GM19395 (cell line): Measurements from ENCODE around the gene SLITRK2.

Experiments used
- ATAC-seq: cut with Tn5 transposase; IDR thresholded peaks from one replicate; pipeline ENCODE4 v1.9.1; 2021; ENCODE audit warnings: mild to moderate bottlenecking, moderate library complexity; ENCODE audit not compliant: unreplicated experiment

SLITRK2 gene

GRCh38 chrX:145817331-145818185 is at the start of gene SLITRK2:
Gene SLITRK2, plus strand, starts transcription at chrX:145817829. Its CDS starts 4,597 bp downstream, at chrX:145822426.
- no peak for ATAC-seq

GRCh38 chrX:145773006-145773405 is 44.6 kb upstream of the SLITRK2 start:
- no peak for ATAC-seq

GRCh38 chrX:145792281-145792680 is 25.3 kb upstream of the SLITRK2 start:
- ATAC-seq = no peak

GRCh38 chrX:145803508-145803907 is 14.1 kb upstream of the SLITRK2 start:
- no peak for ATAC-seq

- no peak for ATAC-seq
Measured at GRCh38 chrX:145813081-145813480, 4.5 kb upstream of the SLITRK2 start.

- no peak for ATAC-seq
Measured at GRCh38 chrX:145816601-145817315, 871 bp upstream of the SLITRK2 start.

- no peak for ATAC-seq
Measured at GRCh38 chrX:145818186-145819113, 821 bp downstream of the SLITRK2 start.

- ATAC-seq = no peak
Measured at GRCh38 chrX:145820825-145821224, 3.2 kb downstream of the SLITRK2 start.

GRCh38 chrX:145821291-145821897 is 3.8 kb downstream of the SLITRK2 start:
- ATAC-seq = no peak

GRCh38 chrX:145821898-145822571 is 4.4 kb downstream of the SLITRK2 start:
- ATAC-seq = no peak

- ATAC-seq = no peak
Measured at GRCh38 chrX:145823132-145823531, 5.5 kb downstream of the SLITRK2 start.

GRCh38 chrX:145825896-145826295 is 8.3 kb downstream of the SLITRK2 start:
- no peak for ATAC-seq

GRCh38 chrX:145826466-145826865 is 8.8 kb downstream of the SLITRK2 start:
- ATAC-seq = no peak

- ATAC-seq = no peak
Measured at GRCh38 chrX:145832796-145833195, 15.2 kb downstream of the SLITRK2 start.

GRCh38 chrX:145840531-145840930 is 22.9 kb downstream of the SLITRK2 start:
- ATAC-seq = no peak

GRCh38 chrX:145843146-145843904 is 25.7 kb downstream of the SLITRK2 start:
- ATAC-seq = no peak

GRCh38 chrX:145844886-145845285 is 27.3 kb downstream of the SLITRK2 start:
- ATAC-seq = no peak

GRCh38 chrX:145848448-145848847 is 30.8 kb downstream of the SLITRK2 start:
- ATAC-seq = no peak

GRCh38 chrX:145848857-145849256 is 31.2 kb downstream of the SLITRK2 start:
- no peak for ATAC-seq
